LoVo (cell line): Measurements from ENCODE around the gene RBM20.
"Not testable (repeated sequence)": the region's sequence is repeated elsewhere in the genome, so short reads cannot be mapped to it uniquely, and the experiment has no call there.

Experiments used
- DNase-seq: peaks from one replicate; pipeline ENCODE4 v3.0.0-alpha.2; 2016; ENCODE audit warnings: low spot score

RBM20 gene

GRCh38 chr10:110765513-110766319 lies 121.6 kb downstream of the RBM20 start:
- DNase-seq, result peak; percentile 15

- not testable (repeated sequence) for DNase-seq
These were observed 123.5 kb downstream of the RBM20 start for GRCh38 chr10:110767601-110768000.

- DNase-seq, result no peak
These were observed 126.1 kb downstream of the RBM20 start for GRCh38 chr10:110770243-110770642.

GRCh38 chr10:110771486-110771885 lies 127.3 kb downstream of the RBM20 start:
- no peak for DNase-seq

GRCh38 chr10:110771991-110772390 lies 127.9 kb downstream of the RBM20 start:
- no peak for DNase-seq

- DNase-seq, result no peak
These were observed 128.4 kb downstream of the RBM20 start for GRCh38 chr10:110772454-110773025.

- no peak for DNase-seq
These were observed 129.5 kb downstream of the RBM20 start for GRCh38 chr10:110773693-110774068.

GRCh38 chr10:110774069-110775019 lies 130.2 kb downstream of the RBM20 start:
- DNase-seq, result peak; percentile 90

GRCh38 chr10:110775020-110775375 lies 130.9 kb downstream of the RBM20 start:
- DNase-seq, result peak; percentile 89

GRCh38 chr10:110775406-110775805 lies 131.3 kb downstream of the RBM20 start:
- DNase-seq, result peak; percentile 3

- DNase-seq, result no peak
These were observed 132.9 kb downstream of the RBM20 start for GRCh38 chr10:110777017-110777416.

- no peak for DNase-seq
These were observed 133.5 kb downstream of the RBM20 start for GRCh38 chr10:110777661-110778060.

- DNase-seq, result no peak
These were observed 134.1 kb downstream of the RBM20 start for GRCh38 chr10:110778211-110778610.

- DNase-seq, result no peak
These were observed 135.4 kb downstream of the RBM20 start for GRCh38 chr10:110779489-110779888.

- DNase-seq, result no peak
These were observed 136.6 kb downstream of the RBM20 start for GRCh38 chr10:110780704-110781103.

- no peak for DNase-seq
These were observed 137.0 kb downstream of the RBM20 start for GRCh38 chr10:110781139-110781538.

GRCh38 chr10:110782616-110783015 lies 138.5 kb downstream of the RBM20 start:
- DNase-seq, result no peak

- DNase-seq, result no peak
These were observed 139.5 kb downstream of the RBM20 start for GRCh38 chr10:110783509-110784107.

GRCh38 chr10:110784198-110784597 lies 140.1 kb downstream of the RBM20 start:
- no peak for DNase-seq

GRCh38 chr10:110786172-110786571 lies 142.0 kb downstream of the RBM20 start:
- no peak for DNase-seq

GRCh38 chr10:110788620-110789385 lies 144.7 kb downstream of the RBM20 start:
- DNase-seq, result no peak
